ENCODE data around the gene SEC24D.

Gene SEC24D

GRCh38 chr4:118842055-118842454, 6.1 kb upstream of the SEC24D start:
- no peak for TF ChIP-seq ZFX (IDR thresholded peaks at IDR 0.05; ENCODE audit: borderline replicate concordance)
- TF ChIP-seq, protein P1, sequence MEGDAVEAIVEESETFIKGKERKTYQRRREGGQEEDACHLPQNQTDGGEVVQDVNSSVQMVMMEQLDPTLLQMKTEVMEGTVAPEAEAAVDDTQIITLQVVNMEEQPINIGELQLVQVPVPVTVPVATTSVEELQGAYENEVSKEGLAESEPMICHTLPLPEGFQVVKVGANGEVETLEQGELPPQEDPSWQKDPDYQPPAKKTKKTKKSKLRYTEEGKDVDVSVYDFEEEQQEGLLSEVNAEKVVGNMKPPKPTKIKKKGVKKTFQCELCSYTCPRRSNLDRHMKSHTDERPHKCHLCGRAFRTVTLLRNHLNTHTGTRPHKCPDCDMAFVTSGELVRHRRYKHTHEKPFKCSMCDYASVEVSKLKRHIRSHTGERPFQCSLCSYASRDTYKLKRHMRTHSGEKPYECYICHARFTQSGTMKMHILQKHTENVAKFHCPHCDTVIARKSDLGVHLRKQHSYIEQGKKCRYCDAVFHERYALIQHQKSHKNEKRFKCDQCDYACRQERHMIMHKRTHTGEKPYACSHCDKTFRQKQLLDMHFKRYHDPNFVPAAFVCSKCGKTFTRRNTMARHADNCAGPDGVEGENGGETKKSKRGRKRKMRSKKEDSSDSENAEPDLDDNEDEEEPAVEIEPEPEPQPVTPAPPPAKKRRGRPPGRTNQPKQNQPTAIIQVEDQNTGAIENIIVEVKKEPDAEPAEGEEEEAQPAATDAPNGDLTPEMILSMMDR (IDR thresholded peaks at IDR 0.05), result no peak
- H3K27ac ChIP-seq, result no peak overlapping the region

GRCh38 chr4:118839221-118839927, 3.4 kb upstream of the SEC24D start:
- no peak for TF ChIP-seq ZFX (IDR thresholded peaks at IDR 0.05; ENCODE audit: borderline replicate concordance)
- TF ChIP-seq, protein P1 (IDR thresholded peaks at IDR 0.05), result no peak
- no peak overlapping the region for H3K27ac ChIP-seq

DNA sequence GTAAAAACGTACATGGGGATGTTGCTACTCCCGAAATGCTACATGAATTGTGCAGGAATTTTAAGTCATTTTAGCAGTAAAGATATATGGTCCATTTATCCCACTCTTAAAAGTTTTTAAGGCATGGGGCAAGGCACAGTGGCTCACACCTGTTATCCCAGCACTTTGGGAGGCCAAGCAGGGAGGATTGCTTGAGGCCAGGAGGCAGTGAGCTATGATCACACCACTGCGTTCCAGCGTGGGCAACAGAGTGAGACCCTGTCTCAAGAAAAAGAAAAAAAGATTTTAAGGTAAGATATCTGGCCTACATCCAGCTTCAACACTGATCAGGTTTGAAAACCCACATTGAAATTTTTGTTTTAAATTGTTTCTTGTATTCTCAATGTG, 1.2 kb upstream of the SEC24D start:
- TF ChIP-seq, protein P1 (IDR thresholded peaks at IDR 0.05), result no peak
- no peak for TF ChIP-seq ZFX (IDR thresholded peaks at IDR 0.05; ENCODE audit: borderline replicate concordance)
- H3K27ac ChIP-seq, result no peak overlapping the region

DNA sequence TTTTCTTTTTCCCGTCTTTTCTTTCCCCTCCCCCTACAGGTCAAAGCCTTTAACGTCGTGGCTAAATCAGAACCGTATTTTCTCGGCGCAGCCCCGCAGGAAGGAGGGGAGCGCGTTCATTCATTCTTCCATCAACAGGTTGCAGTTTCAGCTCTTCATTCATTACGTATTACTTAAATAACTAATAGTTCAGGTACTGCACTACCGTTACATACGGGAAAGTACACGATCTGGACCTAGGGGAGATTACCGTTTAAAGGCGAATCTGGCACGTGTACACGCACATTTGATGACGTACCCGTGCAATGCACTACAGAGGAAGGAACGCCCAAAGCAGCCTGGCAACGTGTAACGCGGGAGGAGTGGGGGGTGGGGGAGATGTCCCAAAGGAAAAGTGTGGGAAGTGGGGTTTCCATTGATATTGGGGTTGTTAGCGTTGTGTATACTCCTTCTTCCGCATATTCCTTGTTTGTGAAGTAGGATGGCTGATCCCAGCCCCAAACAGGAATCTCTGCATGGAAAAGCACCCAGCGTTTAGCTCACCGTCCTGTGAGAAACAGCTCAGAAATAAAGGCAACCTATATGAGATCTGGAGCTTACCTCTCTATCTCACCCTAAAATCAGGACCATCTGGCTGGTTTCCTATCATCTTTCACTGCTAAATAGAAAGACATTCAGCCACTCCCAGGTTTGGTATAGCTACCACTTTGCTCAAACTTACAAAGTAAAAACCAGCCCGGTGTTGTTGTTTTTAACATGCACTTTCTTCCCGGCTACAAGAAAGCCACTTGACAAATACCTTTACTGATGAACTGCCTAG, 585 bp upstream of the SEC24D start:
- TF ChIP-seq, protein P1 (IDR thresholded peaks at IDR 0.05), result no peak
- TF ChIP-seq ZFX (IDR thresholded peaks at IDR 0.05; ENCODE audit: borderline replicate concordance), result no peak
- H3K27ac ChIP-seq, result peak overlapping the region; percentile 65

DNA sequence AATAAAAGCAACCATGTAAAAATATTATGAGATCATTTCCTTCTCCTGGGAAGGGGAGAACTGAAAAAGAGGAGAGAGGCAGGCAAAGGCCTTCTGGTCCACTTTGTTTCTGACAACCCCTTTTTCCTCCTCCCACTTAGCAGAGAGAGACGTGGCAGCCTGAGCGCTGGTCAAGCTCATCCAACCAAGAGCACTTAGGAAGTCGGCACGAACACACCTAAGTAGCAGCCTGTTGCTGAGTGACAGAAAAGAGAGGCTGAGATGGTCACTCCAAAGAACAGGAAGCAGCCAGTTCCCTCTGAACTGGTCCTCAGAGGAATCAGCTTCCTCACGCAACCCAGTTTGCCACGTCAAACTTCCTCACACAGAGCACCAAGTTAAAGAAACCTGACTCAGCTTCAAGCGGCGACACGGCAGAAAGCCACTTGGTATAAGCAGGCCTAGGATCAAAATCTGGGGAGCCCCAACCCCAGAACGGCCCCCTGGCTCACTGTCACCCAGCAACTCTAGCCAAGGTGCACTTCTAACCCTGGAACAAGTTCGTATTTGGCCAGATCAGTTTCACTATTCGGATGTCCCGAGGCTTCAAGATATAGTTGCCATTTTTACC, 861 bp downstream of the SEC24D start:
- H3K27ac ChIP-seq, result peak overlapping the region; percentile 65
- no peak for TF ChIP-seq ZFX (IDR thresholded peaks at IDR 0.05; ENCODE audit: borderline replicate concordance)
- TF ChIP-seq, protein P1 (IDR thresholded peaks at IDR 0.05), result no peak

DNA sequence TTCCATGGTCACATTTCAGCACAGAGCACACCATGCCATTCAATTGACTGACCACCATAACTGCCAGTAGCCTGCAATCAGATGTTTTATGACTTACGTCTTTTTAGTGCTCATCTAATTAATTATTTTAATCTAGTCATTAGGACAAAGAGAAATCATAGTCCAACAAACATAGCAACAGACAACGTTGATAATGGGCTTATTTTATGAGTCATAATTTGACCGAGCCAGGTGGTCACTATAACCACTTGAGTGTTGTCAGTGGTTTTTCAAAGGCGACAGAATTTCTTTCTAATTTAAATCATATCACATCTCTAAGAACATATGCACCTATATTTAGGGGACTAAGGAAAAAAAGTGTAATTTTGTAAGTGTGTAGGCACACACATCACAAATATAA, 1.9 kb downstream of the SEC24D start:
- no peak overlapping the region for H3K27ac ChIP-seq
- no peak for TF ChIP-seq ZFX (IDR thresholded peaks at IDR 0.05; ENCODE audit: borderline replicate concordance)
- TF ChIP-seq, protein P1 (IDR thresholded peaks at IDR 0.05), result no peak
